LNCAP (cell line): Measurements from ENCODE around the gene CDR2L.

ENCODE experiments used
- CTCF ChIP-seq: fragments of 450-650 bp; IDR thresholded peaks from 2 replicates; pipeline ENCODE4 v1.5.1; 2017; ENCODE audit warnings: mild to moderate bottlenecking

CDR2L gene

GRCh38 chr17:75030161-75030560 is 42.7 kb downstream of the CDR2L start:
- TF ChIP-seq CTCF = no peak

DNA sequence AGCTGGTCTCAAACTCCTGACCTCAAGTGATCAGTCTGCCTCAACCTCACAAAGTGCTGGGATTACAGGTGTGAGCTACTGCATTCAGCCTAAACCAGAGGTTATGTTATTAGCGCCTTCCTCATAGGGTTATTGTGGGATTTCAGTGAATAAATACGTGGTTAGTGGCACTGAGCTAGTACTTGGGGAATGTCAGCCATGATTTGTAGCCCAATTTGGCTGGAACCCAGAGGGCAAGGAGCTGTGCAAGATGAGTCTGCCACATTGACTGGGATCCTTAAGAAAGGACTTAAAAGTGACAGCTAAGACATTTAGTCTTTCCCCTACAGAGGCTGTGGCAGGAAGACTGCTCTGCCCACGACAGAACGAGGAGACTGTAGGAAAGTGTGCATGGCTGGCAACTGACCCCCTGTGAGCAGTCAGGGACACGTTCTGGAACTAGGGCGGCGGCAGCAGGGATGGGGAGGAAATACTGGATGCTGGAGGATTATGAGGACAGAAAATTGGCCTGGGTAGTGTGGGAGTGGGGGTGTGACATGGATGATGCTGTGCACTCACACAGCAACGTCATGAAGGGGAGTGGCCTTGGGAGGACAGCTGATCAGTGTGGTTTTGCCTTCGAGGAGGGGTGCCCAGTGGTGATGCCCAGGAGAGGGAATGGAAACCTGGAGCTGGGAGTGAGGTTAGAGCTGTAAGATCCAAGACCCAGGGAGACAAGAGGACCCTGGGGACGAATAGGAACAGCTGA is 44.7 kb downstream of the CDR2L start:
- no peak for TF ChIP-seq CTCF

- no peak for TF ChIP-seq CTCF
Observed at GRCh38 chr17:75032720-75033280, 45.4 kb downstream of the CDR2L start.

- no peak for TF ChIP-seq CTCF
Observed at GRCh38 chr17:75033346-75034235, 46.2 kb downstream of the CDR2L start.

DNA sequence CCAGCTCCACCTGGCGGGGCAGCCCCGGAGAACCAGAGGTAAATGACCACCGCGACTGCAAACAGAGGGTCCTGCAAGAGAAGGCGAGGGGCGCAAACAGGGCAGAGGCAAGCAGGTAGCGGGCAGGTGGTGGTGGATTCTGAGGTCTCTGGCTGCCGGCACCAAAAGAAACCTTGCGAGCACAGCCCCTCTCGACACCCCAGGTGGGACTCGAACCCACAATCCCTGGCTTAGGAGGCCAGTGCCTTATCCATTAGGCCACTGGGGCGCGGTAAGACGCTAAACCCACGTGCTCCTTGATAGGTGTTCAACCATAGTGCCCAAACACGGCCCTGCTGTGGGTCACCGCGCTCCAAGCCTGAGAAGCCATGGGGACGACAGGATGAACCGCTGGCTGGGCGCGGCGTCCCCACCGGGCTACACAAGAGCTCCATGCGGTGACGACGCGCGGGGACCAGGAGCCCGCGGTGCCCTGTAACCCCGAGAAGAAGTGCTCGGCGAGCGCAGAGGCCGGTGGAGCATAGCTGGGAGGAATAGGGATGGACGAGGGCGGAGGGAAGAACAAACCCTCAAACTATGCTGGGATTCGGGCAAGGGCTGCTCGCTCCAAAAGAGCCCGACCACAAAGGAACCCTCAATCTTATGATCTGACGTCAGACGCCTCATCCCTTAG is 46.9 kb downstream of the CDR2L start:
- TF ChIP-seq CTCF = no peak

DNA sequence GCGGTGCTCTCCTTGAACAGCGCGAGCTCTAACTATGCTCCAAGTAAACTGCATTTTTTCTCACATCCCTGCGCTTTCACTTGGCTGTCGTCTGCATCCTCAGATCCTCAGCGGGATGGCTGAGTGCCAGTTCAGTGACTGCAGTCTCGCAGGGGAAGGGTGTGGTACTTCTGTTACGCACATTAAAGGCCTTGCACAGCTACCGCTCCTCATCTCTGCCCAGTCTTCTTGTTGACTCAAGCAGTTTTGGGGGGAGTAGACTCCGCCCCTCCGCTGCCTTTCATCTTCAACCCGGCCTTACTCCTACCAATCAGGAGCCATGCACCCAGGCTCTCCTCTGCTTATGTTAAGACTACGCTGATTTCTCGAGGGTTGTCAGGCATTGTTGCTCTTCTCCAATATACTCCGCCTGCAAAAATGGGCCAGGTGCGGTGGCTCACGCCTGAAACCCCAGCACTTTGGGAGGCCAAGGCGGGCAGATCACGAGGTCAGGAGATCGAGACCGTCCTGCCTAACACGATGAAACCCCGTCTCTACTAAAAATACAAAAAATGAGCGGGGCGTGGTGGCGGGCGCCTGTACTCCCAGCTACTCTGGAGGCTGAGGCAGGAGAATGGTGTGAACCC is 49.3 kb downstream of the CDR2L start:
- TF ChIP-seq CTCF = no peak

DNA sequence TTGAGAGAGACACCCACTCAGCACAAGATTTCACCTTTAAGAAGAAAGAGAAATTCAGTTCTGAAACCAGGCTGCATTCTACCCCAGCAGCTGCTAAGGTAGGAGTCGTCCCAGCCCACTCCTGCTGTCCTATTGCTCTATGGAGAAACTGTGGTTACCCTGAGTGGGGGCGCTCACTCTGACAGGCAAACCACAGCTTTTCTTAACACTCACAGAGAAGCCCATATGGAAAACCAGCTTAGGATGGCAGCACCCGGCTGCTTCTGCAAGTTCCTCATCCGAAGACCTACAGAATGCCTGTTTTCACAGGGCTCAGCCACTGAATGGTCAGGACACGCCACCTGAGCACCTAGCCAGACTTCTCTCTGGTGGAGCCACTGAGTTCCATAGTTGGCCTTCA is 51.8 kb downstream of the CDR2L start:
- no peak for TF ChIP-seq CTCF
